Esophagus muscularis mucosa (tissue), 3 donors: ENCODE results near the gene LIFR.

Source experiments
- CTCF ChIP-seq, 3 experiments: fragments of 200-600 bp in 2 of 3; fragments of 450-650 bp in 1 of 3; sonication (generic) in 2 of 3; IDR thresholded peaks; one replicate each; pipeline ENCODE4 v1.5.1; 2017 to 2019; ENCODE audit warnings: antibody characterized with exemption in 3 of 3, mild to moderate bottlenecking in 2 of 3, moderate library complexity in 1 of 3
- POLR2A ChIP-seq: fragments of 450-650 bp; IDR thresholded peaks from one replicate; pipeline ENCODE4 v1.6.1; 2017; ENCODE audit warnings: antibody characterized with exemption, moderate library complexity, mild to moderate bottlenecking, low read depth
- POLR2AphosphoS5 ChIP-seq, 2 donors: sonication (generic); formaldehyde crosslinking; IDR thresholded peaks; one replicate each; pipeline ENCODE4 v1.6.1; 2017; ENCODE audit warnings: antibody characterized with exemption in 2 of 2

GRCh38 chr5:38431242-38431853, 125.1 kb downstream of the LIFR start:
- TF ChIP-seq POLR2A: no peak
- TF ChIP-seq CTCF (IDR thresholded peaks at IDR 0.05): no peak
- TF ChIP-seq POLR2AphosphoS5 (IDR thresholded peaks at IDR 0.05): no peak
